ENCODE data around the gene HSPB6. TPM values are rescaled to one million over a fixed set of nuclear protein-coding genes. Genes with fewer than 3 reads are reported as not detected.
"Not testable (repeated sequence)": the region's sequence is repeated elsewhere in the genome, so short reads cannot be mapped to it uniquely, and the experiment has no call there.

Gene HSPB6
- polyA plus RNA-seq, 2 of the 4 experiments (the other 2 are of a cell fraction), result 0.16 to 0.26 TPM

DNA sequence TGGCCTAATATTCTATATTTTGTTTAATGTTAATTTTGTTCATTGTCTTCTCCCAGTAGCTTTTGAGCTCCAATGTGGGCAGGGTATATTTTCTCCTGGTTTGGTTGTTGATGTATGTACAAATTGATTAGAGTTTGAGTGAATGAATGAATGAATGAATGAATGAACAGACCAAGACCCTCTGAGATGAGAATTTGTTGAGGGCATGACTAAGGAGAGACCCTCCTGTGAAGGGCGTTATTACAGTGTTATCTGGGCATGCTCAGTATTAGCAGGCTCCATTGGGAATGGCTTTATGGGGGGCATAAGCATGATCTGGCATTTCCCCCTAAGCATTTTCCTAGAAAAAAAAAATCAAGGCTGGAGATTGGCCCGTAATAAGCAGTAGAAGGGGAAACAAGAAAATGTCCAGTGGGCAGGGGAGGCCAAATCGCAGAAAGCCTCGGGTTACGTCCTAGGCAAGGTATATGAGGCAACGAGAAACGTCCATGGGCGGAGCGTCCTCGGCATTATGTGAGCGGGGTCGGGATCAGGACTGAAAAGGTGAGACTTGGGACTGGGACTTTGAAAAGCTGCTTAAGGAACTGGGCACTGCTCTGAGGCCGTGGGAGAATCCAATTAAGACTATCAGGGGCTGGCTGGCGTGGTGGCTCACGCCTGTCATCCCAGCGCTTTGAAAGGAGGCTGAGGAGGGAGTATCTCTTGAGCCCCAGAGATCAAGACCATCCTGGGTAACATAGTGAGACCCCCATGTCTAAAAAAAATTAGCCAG lies 17.6 kb upstream of the HSPB6 start:
- H3K4me2 ChIP-seq, result peak overlapping the region; percentile 96
- POLR2A ChIA-PET, result interaction anchor here (0.7 to 1.2 kb wide), 3 partner anchors 12 to 217 kb away, joined by 3 to 7 read pairs (median 4); partner anchors contain the start of gene LIN37
- CTCF ChIA-PET, result interaction anchor here (0.7 to 2.3 kb wide), 6 partner anchors 8 to 181 kb away, joined by 3 to 8 read pairs (median 4); no protein-coding TSS in a partner anchor
- peak; percentile 35 to 42 for ATAC-seq
- TF ChIP-seq FOSL2 (IDR thresholded peaks at IDR 0.05) (no peak), FOSL2 (CRISPR knock-in tag; IDR thresholded peaks at IDR 0.05) (no peak), RCOR1 (IDR thresholded peaks at IDR 0.05; ENCODE audit: low read depth, low read length) (no peak), MYC (IDR thresholded peaks at IDR 0.05; ENCODE audit: borderline replicate concordance, low read length) (0 out of 2 replicates have a peak, but pooled peaks have one; percentile 4), HOXB13 (CRISPR knock-in tag; IDR thresholded peaks at IDR 0.05; ENCODE audit: low read depth) (0 out of 2 replicates have a peak, but pooled peaks have one; percentile 6), KDM1A (IDR thresholded peaks at IDR 0.05; ENCODE audit: low read depth) (no peak), MAZ (IDR thresholded peaks at IDR 0.05; ENCODE audit: borderline replicate concordance, low read depth, low read length) (no peak), HEYL (CRISPR knock-in tag; IDR thresholded peaks at IDR 0.05) (no peak), TFCP2L1 (CRISPR knock-in tag; IDR thresholded peaks at IDR 0.05) (no peak), ZC3H11A (IDR thresholded peaks at IDR 0.05) (0 out of 2 replicates have a peak, but pooled peaks have one; percentile 3), RARB (CRISPR knock-in tag; IDR thresholded peaks at IDR 0.05) (no peak), ZFP36 (IDR thresholded peaks at IDR 0.05; ENCODE audit: borderline replicate concordance, partially characterized antibody) (no peak)
- TF ChIP-seq, protein P1, sequence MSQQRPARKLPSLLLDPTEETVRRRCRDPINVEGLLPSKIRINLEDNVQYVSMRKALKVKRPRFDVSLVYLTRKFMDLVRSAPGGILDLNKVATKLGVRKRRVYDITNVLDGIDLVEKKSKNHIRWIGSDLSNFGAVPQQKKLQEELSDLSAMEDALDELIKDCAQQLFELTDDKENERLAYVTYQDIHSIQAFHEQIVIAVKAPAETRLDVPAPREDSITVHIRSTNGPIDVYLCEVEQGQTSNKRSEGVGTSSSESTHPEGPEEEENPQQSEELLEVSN (IDR thresholded peaks at IDR 0.05; ENCODE audit: borderline replicate concordance, low read depth), result 0 out of 2 replicates have a peak, but pooled peaks have one; percentile 10
- TF ChIP-seq, protein P2, sequence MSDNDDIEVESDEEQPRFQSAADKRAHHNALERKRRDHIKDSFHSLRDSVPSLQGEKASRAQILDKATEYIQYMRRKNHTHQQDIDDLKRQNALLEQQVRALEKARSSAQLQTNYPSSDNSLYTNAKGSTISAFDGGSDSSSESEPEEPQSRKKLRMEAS (IDR thresholded peaks at IDR 0.05), result no peak
- H3K27ac ChIP-seq, result no peak overlapping the region
- peaks cover 31% of the 10 kb centered on the region for H3K4me1 ChIP-seq
- peak; percentile 56 to 76 for DNase-seq (ENCODE audit: low read depth in 1 of 2, low spot score in 1 of 2)
- H3K9me3 ChIP-seq, result no peaks in the 10 kb centered on the region
- peak; percentile 18 for FAIRE-seq
- peak overlapping the region; percentile 62 for H3K4me3 ChIP-seq
- WGBS (ENCODE audit: missing lambda C conversion rate), result 11% methylated on average over 16 of the region's 16 CpGs

- H3K4me1 ChIP-seq, result peaks cover 31% of the 10 kb centered on the region
- no peak for TF ChIP-seq FOSL2 (IDR thresholded peaks at IDR 0.05)
- peak; percentile 62 for TF ChIP-seq FOSL2 (CRISPR knock-in tag; IDR thresholded peaks at IDR 0.05)
- peak; percentile 81 for TF ChIP-seq MAFK (IDR thresholded peaks at IDR 0.05; ENCODE audit: partially characterized antibody)
- no peak for TF ChIP-seq ZC3H11A (IDR thresholded peaks at IDR 0.05)
- no peak for TF ChIP-seq BHLHE40 (IDR thresholded peaks at IDR 0.05; ENCODE audit: low read depth, low read length)
- TF ChIP-seq EP300 (IDR thresholded peaks at IDR 0.05), result no peak
- no peak for TF ChIP-seq RNF2 (IDR thresholded peaks at IDR 0.05; ENCODE audit: borderline replicate concordance, low read depth)
- TF ChIP-seq TFCP2L1 (CRISPR knock-in tag; IDR thresholded peaks at IDR 0.05), result 0 out of 2 replicates have a peak, but pooled peaks have one; percentile 12
- no peak for TF ChIP-seq KDM1A (IDR thresholded peaks at IDR 0.05; ENCODE audit: low read depth)
- peak; percentile 58 for TF ChIP-seq NFE2L2 (conservative IDR thresholded peaks at IDR 0.05; ENCODE audit: low read length)
- no peak for TF ChIP-seq HOXB13 (CRISPR knock-in tag; IDR thresholded peaks at IDR 0.05; ENCODE audit: low read depth)
- TF ChIP-seq JUN (IDR thresholded peaks at IDR 0.05), result no peak
- TF ChIP-seq, protein P3, sequence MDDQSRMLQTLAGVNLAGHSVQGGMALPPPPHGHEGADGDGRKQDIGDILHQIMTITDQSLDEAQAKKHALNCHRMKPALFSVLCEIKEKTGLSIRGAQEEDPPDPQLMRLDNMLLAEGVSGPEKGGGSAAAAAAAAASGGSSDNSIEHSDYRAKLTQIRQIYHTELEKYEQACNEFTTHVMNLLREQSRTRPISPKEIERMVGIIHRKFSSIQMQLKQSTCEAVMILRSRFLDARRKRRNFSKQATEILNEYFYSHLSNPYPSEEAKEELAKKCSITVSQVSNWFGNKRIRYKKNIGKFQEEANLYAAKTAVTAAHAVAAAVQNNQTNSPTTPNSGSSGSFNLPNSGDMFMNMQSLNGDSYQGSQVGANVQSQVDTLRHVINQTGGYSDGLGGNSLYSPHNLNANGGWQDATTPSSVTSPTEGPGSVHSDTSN (IDR thresholded peaks at IDR 0.05), result no peak
- no peak for TF ChIP-seq ZNF302 (CRISPR knock-in tag; IDR thresholded peaks at IDR 0.05)
- no peak for TF ChIP-seq HOXA7 (CRISPR knock-in tag; IDR thresholded peaks at IDR 0.05)
- ChIA-PET POLR2A (interaction anchor here (0.6 to 1.6 kb wide), 6 partner anchors 12 to 216 kb away, joined by 3 to 10 read pairs (median 4); partner anchors contain the start of genes LIN37, PSENEN and U2AF1L4), CTCF (interaction anchor here (0.8 to 2.3 kb wide), 8 partner anchors 9 to 109 kb away, joined by 3 to 8 read pairs (median 4); partner anchors contain the start of genes PSENEN and U2AF1L4)
- H3K9me3 ChIP-seq, result no peaks in the 10 kb centered on the region
- DNase-seq (ENCODE audit: low read depth in 1 of 2, low spot score in 1 of 2) (peak; percentile 68 to 82), FAIRE-seq (no peak), ATAC-seq (peak in 1 of 2 experiments; percentile 0; a peak in 1 of 6 replicates)
- H3K4me2 ChIP-seq, result peak overlapping the region; percentile 45
- peak overlapping the region in 1 of 2 experiments; percentile 3; a peak in 2 of 6 replicates for H3K27ac ChIP-seq
- 59% methylated on average over 9 of the region's 9 CpGs for WGBS (ENCODE audit: missing lambda C conversion rate)
- no peak overlapping the region for H3K4me3 ChIP-seq
These were observed 16.4 kb upstream of the HSPB6 start for GRCh38 chr19:35773020-35773806.

GRCh38 chr19:35772362-35772761 lies 15.5 kb upstream of the HSPB6 start:
- WGBS (ENCODE audit: missing lambda C conversion rate), result 93% methylated on average over 5 of the region's 5 CpGs
- POLR2A ChIA-PET, result interaction anchor here (0.7 to 1.6 kb wide), 4 partner anchors 15 to 70 kb away, joined by 3 to 10 read pairs (median 6); partner anchors contain the start of genes LIN37, PSENEN and U2AF1L4

More at GRCh38 chr19:35772362-35772761, 15.5 kb upstream of the HSPB6 start:
- not testable (repeated sequence) for H3K9me3 ChIP-seq; FAIRE-seq; DNase-seq (ENCODE audit: low read depth in 1 of 2, low spot score in 1 of 2); ATAC-seq; H3K4me2 ChIP-seq; H3K27ac ChIP-seq; H3K4me3 ChIP-seq
- CTCF ChIA-PET, result interaction anchor here (0.7 to 2.3 kb wide), 6 partner anchors 11 to 159 kb away, joined by 3 to 8 read pairs (median 4); partner anchors contain the start of genes PSENEN and U2AF1L4
- peaks cover 31% of the 10 kb centered on the region for H3K4me1 ChIP-seq

All from A549 (cell line).